ENCODE data around the gene PLEKHB2. TPM values are rescaled to one million over a fixed set of nuclear protein-coding genes. Genes with fewer than 3 reads are reported as not detected.

Gene PLEKHB2
- polyA plus RNA-seq, 1 of the 3 experiments (the other 2 are of a cell fraction): 105 TPM

GRCh38 chr2:131151398-131151797 is 46.3 kb downstream of the PLEKHB2 start:
- no peaks in the 10 kb centered on the region for H3K79me2 ChIP-seq (ENCODE audit: insufficient read depth)
- H3K4me2 ChIP-seq: no peak overlapping the region
- ChIA-PET POLR2A (no interaction called here), CTCF (interaction anchor here (0.7 to 4.2 kb wide), 4 partner anchors 14 to 522 kb away, joined by 3 to 30 read pairs (median 4); no protein-coding TSS in a partner anchor)
- H2AFZ ChIP-seq (ENCODE audit: low read depth): no peak overlapping the region
- no peaks in the 10 kb centered on the region for H4K20me1 ChIP-seq (ENCODE audit: insufficient read depth)
- H3K4me3 ChIP-seq (ENCODE audit: low read depth in 2 of 2, low read length in 1 of 2): no peak overlapping the region
- H3K27ac ChIP-seq (ENCODE audit: low read depth in 2 of 2, low read length in 1 of 2): no peak overlapping the region
- H3K4me1 ChIP-seq (ENCODE audit: control insufficient read depth in 1 of 2, insufficient read depth in 2 of 2, low read depth in 1 of 2, low read length in 1 of 2): peaks cover 0 to 3% of the 10 kb centered on the region in 2 experiments; a peak in 1 of 4 replicates
- TF ChIP-seq RXRA (IDR thresholded peaks at IDR 0.05; ENCODE audit: borderline replicate concordance, low read depth): no peak
- no peak for TF ChIP-seq FOXJ3 (CRISPR knock-in tag; IDR thresholded peaks at IDR 0.05)
- TF ChIP-seq EZH2phosphoT487 (IDR thresholded peaks at IDR 0.05; ENCODE audit: borderline replicate concordance, low read depth): no peak
- no peak for TF ChIP-seq CTCF (IDR thresholded peaks at IDR 0.05)
- TF ChIP-seq NRF1 (IDR thresholded peaks at IDR 0.05; ENCODE audit: low read depth, low read length): no peak
- TF ChIP-seq EP300 (IDR thresholded peaks at IDR 0.05; ENCODE audit: borderline replicate concordance in 1 of 2, low read depth in 1 of 2, low read length in 1 of 2): no peak
- no peak for TF ChIP-seq ZBTB33 (IDR thresholded peaks at IDR 0.05; ENCODE audit: borderline replicate concordance, low read depth)
- TF ChIP-seq REST (IDR thresholded peaks at IDR 0.05; ENCODE audit: low read depth, low read length): no peak
- no peak for TF ChIP-seq JUND (IDR thresholded peaks at IDR 0.05)
- TF ChIP-seq GATA2 (CRISPR knock-in tag; IDR thresholded peaks at IDR 0.05): no peak
- no peak for TF ChIP-seq YY1 (IDR thresholded peaks at IDR 0.05; ENCODE audit: low read depth)
- H3K9me2 ChIP-seq: no peaks in the 10 kb centered on the region
- no peak overlapping the region for H3K9ac ChIP-seq
- no peak for DNase-seq
- H3K36me3 ChIP-seq (replicated peaks in 1 of 2; ENCODE audit: control insufficient read depth in 1 of 2, insufficient read depth in 2 of 2, low read length in 1 of 2): peaks cover 13 to 37% of the 10 kb centered on the region in 2 experiments
- H3F3A ChIP-seq (replicated peaks; ENCODE audit: insufficient read depth): peaks cover 3% of the 10 kb centered on the region
- whole genome bisulfite sequencing (ENCODE audit: low lambda C conversion rate): no CpG with 5 or more reads among the region's 6 CpGs
- H3K27me3 ChIP-seq (ENCODE audit: insufficient read depth): no peaks in the 10 kb centered on the region
- no peaks in the 10 kb centered on the region for H3K9me3 ChIP-seq
